Measurements from ENCODE around the gene DDX60.
"Not testable (repeated sequence)": the region's sequence is repeated elsewhere in the genome, so short reads cannot be mapped to it uniquely, and the experiment has no call there.

DDX60 gene

DNA sequence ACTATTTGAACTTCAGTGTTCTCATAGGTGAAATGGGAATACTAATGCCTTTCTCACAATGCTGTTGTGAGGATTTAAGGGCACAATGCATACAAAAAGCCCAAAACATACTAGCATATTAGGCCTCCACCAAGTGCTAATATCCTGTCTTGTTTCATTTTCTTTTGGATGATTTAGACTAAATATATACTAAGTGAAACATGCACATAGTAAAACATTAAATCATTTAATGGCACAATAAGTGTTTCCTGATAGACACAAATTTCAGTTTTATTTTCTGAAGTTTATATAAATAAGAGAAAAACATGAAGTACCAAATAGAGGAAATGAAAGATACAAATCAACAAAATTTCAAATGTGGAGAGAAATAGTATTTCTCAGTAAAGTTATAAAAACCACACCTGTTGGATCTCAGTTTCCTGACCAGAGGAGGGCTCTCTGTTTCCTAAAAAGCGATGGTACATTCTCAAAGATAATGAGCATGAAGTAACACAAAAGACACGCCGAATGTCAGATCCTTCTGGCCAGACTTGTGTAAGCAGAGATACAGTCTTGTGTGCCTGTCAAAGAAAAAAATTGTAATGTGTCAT, 25.1 kb downstream of the DDX60 start:
- no peak for FAIRE-seq

DNA sequence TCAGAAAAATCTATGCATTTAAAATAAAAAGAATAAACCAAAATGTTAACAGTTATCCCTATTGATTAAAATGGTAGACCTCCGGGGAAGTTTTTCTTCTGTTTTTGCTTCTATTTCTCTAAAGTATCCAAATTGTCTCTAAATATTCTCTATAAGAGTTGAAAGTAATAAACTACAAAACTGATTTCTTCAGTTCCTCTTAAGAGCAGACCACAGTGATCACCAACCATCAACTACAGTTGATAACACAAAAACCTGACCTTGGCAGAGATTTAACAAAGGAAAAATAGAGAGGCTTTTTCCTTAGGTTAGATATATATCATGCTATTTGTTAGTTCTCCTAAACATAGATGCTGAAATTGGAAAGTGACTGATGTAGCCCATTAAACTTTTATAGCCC, 27.3 kb downstream of the DDX60 start:
- no peak for FAIRE-seq

- FAIRE-seq, result not testable (repeated sequence)
Measured at GRCh38 chr4:168285850-168286249, 32.7 kb downstream of the DDX60 start.

GRCh38 chr4:168279556-168279955, 39.0 kb downstream of the DDX60 start:
- FAIRE-seq, result no peak

GRCh38 chr4:168275836-168276235, 42.7 kb downstream of the DDX60 start:
- FAIRE-seq, result no peak

- no peak for FAIRE-seq
Measured at GRCh38 chr4:168274871-168275270, 43.7 kb downstream of the DDX60 start.

- FAIRE-seq, result no peak
Measured at GRCh38 chr4:168273838-168274237, 44.7 kb downstream of the DDX60 start.

DNA sequence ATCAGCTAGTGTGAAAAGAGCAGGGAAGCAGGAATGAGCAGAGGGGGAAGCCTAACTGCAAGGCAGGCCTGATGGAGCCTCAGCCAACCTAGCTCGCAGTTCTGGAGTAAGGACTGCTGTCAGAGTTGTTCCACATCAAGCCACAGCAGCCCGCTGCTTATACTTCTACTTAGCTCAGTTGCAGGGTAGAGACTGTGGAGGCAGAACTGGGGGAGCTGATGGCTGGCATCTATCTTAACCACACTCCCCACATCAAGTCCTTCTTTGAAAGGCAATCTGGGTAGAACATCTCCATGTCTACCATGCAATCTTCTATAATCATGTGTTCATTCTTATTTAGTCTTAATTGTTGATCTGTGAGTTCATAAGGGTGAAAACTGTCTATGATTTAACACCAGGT, 46.1 kb downstream of the DDX60 start:
- FAIRE-seq, result no peak

DNA sequence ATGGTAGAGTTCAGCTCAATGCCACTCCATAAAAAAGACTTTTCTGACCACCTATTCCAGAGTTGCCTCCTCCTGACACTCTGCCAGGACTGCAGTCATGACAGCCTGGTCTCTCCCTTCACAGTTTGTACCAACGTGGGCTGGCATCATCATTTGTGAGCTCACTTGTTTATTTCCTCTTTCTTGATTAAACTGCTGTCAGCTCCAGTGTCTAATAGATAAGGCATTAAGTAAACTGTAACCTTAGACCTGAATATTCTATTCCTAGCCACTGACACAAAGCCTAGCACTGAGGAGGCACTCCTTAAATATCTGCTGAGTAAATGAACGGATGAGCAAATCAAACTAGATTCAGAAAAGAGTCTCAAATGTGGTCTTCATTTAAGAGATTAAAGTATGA, 48.7 kb downstream of the DDX60 start:
- no peak for FAIRE-seq

DNA sequence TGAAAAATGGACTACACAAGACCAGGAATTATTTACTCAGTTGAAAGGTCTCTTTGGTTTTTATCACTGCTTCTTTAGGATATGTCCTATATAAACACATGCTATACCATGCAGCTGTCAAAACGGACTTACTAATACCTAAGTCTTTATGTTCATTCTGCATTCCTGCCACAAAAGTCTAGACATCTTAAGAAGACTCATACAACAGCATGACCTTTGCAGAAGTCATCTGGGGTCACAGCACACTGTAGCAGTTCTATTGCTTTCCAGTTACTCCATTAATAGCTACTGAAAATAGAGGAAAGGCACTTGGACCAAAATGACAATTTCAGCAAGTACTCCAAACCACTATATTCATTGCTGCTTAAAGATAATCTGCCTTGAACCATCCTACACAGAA, 53.2 kb downstream of the DDX60 start:
- no peak for FAIRE-seq

GRCh38 chr4:168264903-168265302, 53.6 kb downstream of the DDX60 start:
- no peak for FAIRE-seq

DNA sequence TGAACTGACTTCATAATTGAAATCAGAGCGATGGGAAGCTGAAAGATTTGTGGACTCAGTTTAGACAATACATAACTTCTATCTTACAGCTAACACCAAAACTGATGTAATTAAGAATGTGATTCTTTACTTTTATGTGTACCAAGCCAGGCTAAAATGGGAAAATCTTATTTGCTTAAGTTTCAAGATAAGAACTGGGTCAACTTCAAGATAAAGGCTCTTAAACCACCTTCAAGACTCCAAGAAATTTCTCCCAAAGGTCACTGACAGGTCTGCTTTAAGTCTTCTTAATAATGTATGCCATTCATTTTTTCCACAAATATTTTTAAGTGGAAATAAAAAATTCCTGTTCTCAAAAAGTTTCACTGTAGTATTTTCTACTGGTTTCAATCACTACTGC, 55.5 kb downstream of the DDX60 start:
- no peak for FAIRE-seq

GRCh38 chr4:168259096-168259495, 59.5 kb downstream of the DDX60 start:
- no peak for FAIRE-seq

DNA sequence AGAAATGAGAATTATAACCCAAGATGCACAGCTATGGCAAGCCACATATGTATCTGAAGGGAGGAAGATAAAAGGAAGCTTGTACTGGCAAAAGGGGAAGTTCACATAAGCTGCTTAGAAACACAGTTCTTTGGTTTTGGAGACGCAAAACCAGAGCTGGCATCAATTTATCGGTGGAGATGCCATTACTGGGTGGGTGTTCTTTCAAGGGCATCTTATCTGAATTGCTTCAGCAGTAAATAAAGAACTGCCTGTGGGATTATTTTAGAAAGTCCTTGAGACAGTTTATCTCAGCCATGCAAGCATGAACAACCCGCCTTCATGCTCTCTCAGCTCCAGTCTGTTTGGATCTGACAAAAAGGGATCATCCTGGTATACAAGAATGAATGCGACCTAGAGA, 60.8 kb downstream of the DDX60 start:
- FAIRE-seq, result no peak

DNA sequence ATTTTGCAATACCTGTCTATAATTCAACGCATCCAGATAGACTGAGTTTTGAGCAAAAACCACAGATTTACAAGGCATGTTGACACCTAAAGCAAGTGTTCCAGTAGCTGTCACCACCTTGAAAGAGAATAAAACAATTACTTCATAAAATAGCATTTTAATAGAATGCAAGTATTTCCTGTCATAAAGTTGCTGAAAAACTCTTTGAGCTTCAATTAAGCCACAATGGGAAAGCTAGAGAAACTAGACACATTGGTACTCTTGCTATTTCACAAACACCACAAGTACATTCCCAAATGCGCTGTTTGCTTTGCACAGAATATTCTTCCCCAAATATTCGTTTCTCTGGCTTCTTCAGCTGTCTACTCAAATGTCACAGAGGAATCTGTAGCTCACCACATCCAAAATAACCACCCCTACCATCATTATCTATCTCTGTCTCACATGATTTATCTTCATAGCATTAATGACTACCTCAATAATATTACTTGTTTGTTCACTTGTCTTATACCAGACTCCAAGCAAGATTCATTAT, 70.3 kb downstream of the DDX60 start:
- no peak for FAIRE-seq

- no peak for FAIRE-seq
Measured at GRCh38 chr4:168247603-168248002, 70.9 kb downstream of the DDX60 start.

GRCh38 chr4:168241953-168242352, 76.6 kb downstream of the DDX60 start:
- FAIRE-seq, result no peak

- no peak for FAIRE-seq
Measured at GRCh38 chr4:168240821-168241220, 77.7 kb downstream of the DDX60 start.

GRCh38 chr4:168221301-168221700, 97.3 kb downstream of the DDX60 start:
- FAIRE-seq, result no peak

- FAIRE-seq, result no peak
Measured at GRCh38 chr4:168220893-168221292, 97.7 kb downstream of the DDX60 start.

GRCh38 chr4:168218645-168219044, 99.9 kb downstream of the DDX60 start:
- no peak for FAIRE-seq

DNA sequence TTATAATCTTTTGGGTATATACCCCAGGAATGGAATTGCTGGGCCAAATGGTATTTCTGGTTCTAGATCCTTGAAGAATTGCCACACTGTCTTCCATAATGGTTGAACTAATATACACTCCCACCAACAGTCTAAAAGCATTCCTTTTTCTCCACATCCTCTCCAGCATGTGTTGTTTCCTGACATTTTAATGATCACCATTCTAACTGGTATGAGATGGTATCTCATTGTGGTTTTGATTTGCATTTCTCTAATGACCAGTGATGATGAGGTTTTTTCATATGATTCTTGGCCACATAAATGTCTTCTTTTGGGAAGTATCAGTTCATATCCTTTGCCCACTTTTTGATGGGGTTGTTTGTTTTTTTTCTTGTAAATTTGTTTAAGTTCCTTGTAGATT, 105.0 kb downstream of the DDX60 start:
- not testable (repeated sequence) for FAIRE-seq

DNA sequence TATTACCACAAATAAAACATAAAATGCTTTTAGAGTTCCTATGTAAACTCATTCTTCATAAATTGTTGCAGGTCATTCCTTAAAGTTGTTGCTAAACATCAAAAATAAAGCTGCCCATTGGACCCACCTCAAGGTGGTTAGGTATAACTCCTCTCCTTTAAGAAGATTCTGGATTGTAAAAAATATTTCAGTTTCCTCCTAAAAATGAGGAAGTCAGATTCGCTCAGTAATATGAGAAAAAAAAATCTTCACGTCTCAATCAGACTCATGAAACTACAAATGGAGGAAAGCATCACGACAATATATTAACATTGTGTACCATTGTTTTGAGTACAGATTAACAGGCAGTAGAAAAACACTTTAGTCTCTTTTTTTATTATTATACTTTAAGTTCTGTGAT, 105.9 kb downstream of the DDX60 start:
- FAIRE-seq, result no peak

GRCh38 chr4:168208957-168209614, 109.5 kb downstream of the DDX60 start:
- no peak for FAIRE-seq
